Lung (tissue), 12 donors: ENCODE data around the gene HS6ST3. TPM values are rescaled to one million over a fixed set of nuclear protein-coding genes. Genes with fewer than 3 reads are reported as not detected.

Source experiments
- ATAC-seq: fragments of 200-7000 bp; cut with Tn5 transposase; one replicate; pipeline ENCODE4 v1.9.1; 2020; ENCODE audit warnings: moderate number of reproducible peaks; ENCODE audit not compliant: insufficient read depth, low FRiP score
- DNase-seq, 3 donors: peaks; one replicate each; pipeline ENCODE4 v3.0.0-alpha.2; 2013 to 2017
- H3K27ac ChIP-seq, 2 donors: one replicate each; pipeline ENCODE4 v1.5.1; 2013; ENCODE audit warnings: mild to moderate bottlenecking in 2 of 2, moderate library complexity in 2 of 2, control low read depth in 1 of 2, inconsistent platforms in 1 of 2, low read depth in 1 of 2, low read length in 1 of 2
- H3K27me3 ChIP-seq, 3 donors: one replicate each; pipeline ENCODE4 v1.5.1; 2013; ENCODE audit warnings: low read length in 2 of 3; ENCODE audit not compliant: control insufficient read depth in 3 of 3, insufficient read depth in 3 of 3
- H3K36me3 ChIP-seq, 4 donors: one replicate each; pipeline ENCODE4 v1.5.1; 2013; ENCODE audit warnings: low read length in 4 of 4, mild to moderate bottlenecking in 1 of 4, moderate library complexity in 1 of 4; ENCODE audit not compliant: control insufficient read depth in 4 of 4, insufficient read depth in 4 of 4
- H3K4me1 ChIP-seq, 5 donors: one replicate each; pipeline ENCODE4 v1.5.1; 2013; ENCODE audit warnings: low read length in 5 of 5, mild to moderate bottlenecking in 2 of 5, moderate library complexity in 1 of 5; ENCODE audit not compliant: control insufficient read depth in 5 of 5, insufficient read depth in 5 of 5
- H3K4me3 ChIP-seq: one replicate; pipeline ENCODE4 v1.5.1; 2013; ENCODE audit warnings: mild to moderate bottlenecking, control low read depth, moderate library complexity
- H3K9ac ChIP-seq, 2 donors: one replicate each; pipeline ENCODE4 v1.5.1; 2013; ENCODE audit warnings: low read length in 2 of 2, control low read depth in 1 of 2; ENCODE audit not compliant: insufficient read depth in 1 of 2
- H3K9me3 ChIP-seq, 4 donors: one replicate each; pipeline ENCODE4 v1.5.1; 2013; ENCODE audit warnings: low read length in 3 of 4, mild to moderate bottlenecking in 1 of 4, moderate library complexity in 1 of 4; ENCODE audit not compliant: control insufficient read depth in 4 of 4, insufficient read depth in 3 of 4
- CTCF ChIP-seq: IDR thresholded peaks from 2 replicates; pipeline ENCODE4 v1.5.1; 2012; ENCODE audit warnings: mild to moderate bottlenecking; ENCODE audit errors: control extremely low read depth, extremely low read depth
- WGBS, 2 donors: extraction: QIAGEN DNeasy Blood & Tissue Kit; methylation state at CpG; one replicate each; pipeline ENCODE4 v1.1.7; 2013; 5-methylcytosine and 5-hydroxymethylcytosine counted together
- polyA plus RNA-seq, 2 donors: library from polyadenylated mRNA; stranded (reverse); fragments of 200-250 nt; gene quantifications; one replicate each; pipeline ENCODE4 v1.2.1, GENCODE V29; 2013
- total RNA-seq, 2 donors: library from RNA; depleted of rRNA in 1 of 2; stranded (reverse); fragments of >200 nt in 1 of 2; gene quantifications; one replicate each; pipeline ENCODE4 v1.2.1, GENCODE V29; 2014 to 2021
- donor health status: control.
- donor health status: control.
- donor health status: Bipolar disorder and iron deficiency.
- donor health status: healthy.
- donor health status: DM: yes; HTN: yes; CAD: no.

Gene HS6ST3
- total and polyA plus RNA-seq, 4 donors = 0.01 to 0.17 (median 0.04) TPM

- Histone ChIP-seq H3K36me3 (no peaks in the 10 kb centered on the region), H3K9me3 (peaks cover 0 to under 1% (median 0%) of the 10 kb centered on the region in 4 donors), H3K4me3 (no peak overlapping the region), H3K27ac (no peak overlapping the region), H3K9ac (no peak overlapping the region), H3K4me1 (no peaks in the 10 kb centered on the region), H3K27me3 (no peaks in the 10 kb centered on the region)
- DNase-seq (no peak), ATAC-seq (no peak)
- TF ChIP-seq CTCF = no peak
Observed at GRCh38 chr13:96690998-96691397, 601.1 kb downstream of the HS6ST3 start.

GRCh38 chr13:96696389-96696900 lies 606.5 kb downstream of the HS6ST3 start:
- H3K36me3 ChIP-seq = no peaks in the 10 kb centered on the region
- no peak overlapping the region for H3K9ac ChIP-seq
- H3K27me3 ChIP-seq = no peaks in the 10 kb centered on the region
- no peaks in the 10 kb centered on the region for H3K4me1 ChIP-seq
- no peak overlapping the region for H3K27ac ChIP-seq
- peaks cover 0 to 3% (median 0%) of the 10 kb centered on the region in 4 donors for H3K9me3 ChIP-seq
- H3K4me3 ChIP-seq = no peak overlapping the region
- TF ChIP-seq CTCF = no peak
- WGBS, 2 donors = 83 to 85% methylated on average over 6 of the region's 6 CpGs
- ATAC-seq = no peak
- DNase-seq = no peak

GRCh38 chr13:96700657-96701056 lies 610.8 kb downstream of the HS6ST3 start:
- Histone ChIP-seq H3K27ac (no peak overlapping the region), H3K4me1 (no peaks in the 10 kb centered on the region), H3K4me3 (no peak overlapping the region), H3K9me3 (peaks cover 0 to 6% (median 0%) of the 10 kb centered on the region in 4 donors), H3K36me3 (no peaks in the 10 kb centered on the region), H3K9ac (no peak overlapping the region), H3K27me3 (no peaks in the 10 kb centered on the region)
- ATAC-seq = no peak
- no peak for DNase-seq
- WGBS, 2 donors = 71 to 83% methylated on average over 2 of the region's 2 CpGs
- no peak for TF ChIP-seq CTCF

GRCh38 chr13:96707146-96707545 lies 617.2 kb downstream of the HS6ST3 start:
- no peak for ATAC-seq
- WGBS, 2 donors = 80 to 88% methylated on average over 3 of the region's 3 CpGs
- H3K9ac ChIP-seq = no peak overlapping the region
- peaks cover 0 to 3% (median 0%) of the 10 kb centered on the region in 4 donors for H3K9me3 ChIP-seq
- no peak for DNase-seq
- no peak overlapping the region for H3K4me3 ChIP-seq
- no peak overlapping the region for H3K27ac ChIP-seq
- no peaks in the 10 kb centered on the region for H3K27me3 ChIP-seq
- H3K36me3 ChIP-seq = no peaks in the 10 kb centered on the region
- no peak for TF ChIP-seq CTCF
- H3K4me1 ChIP-seq = no peaks in the 10 kb centered on the region
